ENCODE results near the gene CCDC57. TPM values are rescaled to one million over a fixed set of nuclear protein-coding genes. Genes with fewer than 3 reads are reported as not detected.

The CCDC57 gene
- total and polyA plus RNA-seq, 12 donors, result 7.0 to 34.5 (median 10.7) TPM

DNA sequence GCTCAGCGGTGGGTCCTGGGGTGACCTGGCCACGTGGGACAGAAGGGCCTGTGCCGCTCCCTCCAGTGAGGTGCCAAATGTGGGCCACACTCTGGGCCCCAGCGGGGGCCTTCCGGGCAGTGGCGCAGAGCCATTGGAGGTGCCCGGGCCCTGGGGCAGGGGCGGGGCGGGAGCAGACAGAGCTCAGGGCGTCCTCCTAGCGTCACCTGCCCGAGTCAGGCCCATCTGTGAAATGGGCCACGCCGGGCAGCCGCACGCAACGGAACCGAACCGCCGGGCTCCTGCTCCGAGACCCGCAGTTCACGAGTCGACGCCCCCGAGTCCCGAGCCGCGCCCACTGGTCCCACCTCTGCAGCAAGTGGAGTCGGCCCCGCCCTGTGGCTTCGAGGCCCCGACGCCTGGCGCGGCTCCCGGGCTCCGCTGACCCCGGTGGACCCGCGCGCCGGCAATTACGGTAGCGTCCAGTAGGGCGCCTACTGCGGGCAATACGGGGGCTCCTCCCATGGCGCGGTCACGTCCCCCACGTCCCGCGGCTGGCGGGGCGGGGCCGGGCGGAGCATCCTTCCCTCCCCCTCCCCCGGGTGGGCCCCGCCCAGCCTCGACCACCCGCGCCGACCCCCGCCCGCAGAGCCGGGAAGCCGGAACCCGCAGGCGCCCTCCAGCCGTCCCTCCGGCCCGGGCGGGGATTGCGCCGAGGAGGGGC, 18.1 kb upstream of the CCDC57 start:
- intact Hi-C loops (cut with DNase I), result loop anchor here in 3 of 10 donors (5.0 to 10.0 kb wide), 3 partner anchors 67 to 94 kb away; no protein-coding TSS in a partner anchor
- Histone ChIP-seq H3K9me3 (no peaks in the 10 kb centered on the region), H3K4me1 (peaks cover 16 to 83% (median 52%) of the 10 kb centered on the region in 9 donors), H3K27me3 (no peaks in the 10 kb centered on the region), H3K36me3 (peaks cover 0 to 19% (median 0%) of the 10 kb centered on the region in 9 donors), H3K27ac (peak overlapping the region; percentile 85 to 100 (median 97)), H3K4me3 (peak overlapping the region; percentile 46 to 88 (median 73))
- WGBS, 2 donors, result 6 to 7% methylated on average over 55 to 76 of the region's 76 CpGs
- TF ChIP-seq, protein P1, sequence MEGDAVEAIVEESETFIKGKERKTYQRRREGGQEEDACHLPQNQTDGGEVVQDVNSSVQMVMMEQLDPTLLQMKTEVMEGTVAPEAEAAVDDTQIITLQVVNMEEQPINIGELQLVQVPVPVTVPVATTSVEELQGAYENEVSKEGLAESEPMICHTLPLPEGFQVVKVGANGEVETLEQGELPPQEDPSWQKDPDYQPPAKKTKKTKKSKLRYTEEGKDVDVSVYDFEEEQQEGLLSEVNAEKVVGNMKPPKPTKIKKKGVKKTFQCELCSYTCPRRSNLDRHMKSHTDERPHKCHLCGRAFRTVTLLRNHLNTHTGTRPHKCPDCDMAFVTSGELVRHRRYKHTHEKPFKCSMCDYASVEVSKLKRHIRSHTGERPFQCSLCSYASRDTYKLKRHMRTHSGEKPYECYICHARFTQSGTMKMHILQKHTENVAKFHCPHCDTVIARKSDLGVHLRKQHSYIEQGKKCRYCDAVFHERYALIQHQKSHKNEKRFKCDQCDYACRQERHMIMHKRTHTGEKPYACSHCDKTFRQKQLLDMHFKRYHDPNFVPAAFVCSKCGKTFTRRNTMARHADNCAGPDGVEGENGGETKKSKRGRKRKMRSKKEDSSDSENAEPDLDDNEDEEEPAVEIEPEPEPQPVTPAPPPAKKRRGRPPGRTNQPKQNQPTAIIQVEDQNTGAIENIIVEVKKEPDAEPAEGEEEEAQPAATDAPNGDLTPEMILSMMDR (IDR thresholded peaks at IDR 0.05), result peak; percentile 47 to 77 (median 62)
- DNase-seq (peak; percentile 88 to 92), ATAC-seq (peak; percentile 65 to 77 (median 74))

DNA sequence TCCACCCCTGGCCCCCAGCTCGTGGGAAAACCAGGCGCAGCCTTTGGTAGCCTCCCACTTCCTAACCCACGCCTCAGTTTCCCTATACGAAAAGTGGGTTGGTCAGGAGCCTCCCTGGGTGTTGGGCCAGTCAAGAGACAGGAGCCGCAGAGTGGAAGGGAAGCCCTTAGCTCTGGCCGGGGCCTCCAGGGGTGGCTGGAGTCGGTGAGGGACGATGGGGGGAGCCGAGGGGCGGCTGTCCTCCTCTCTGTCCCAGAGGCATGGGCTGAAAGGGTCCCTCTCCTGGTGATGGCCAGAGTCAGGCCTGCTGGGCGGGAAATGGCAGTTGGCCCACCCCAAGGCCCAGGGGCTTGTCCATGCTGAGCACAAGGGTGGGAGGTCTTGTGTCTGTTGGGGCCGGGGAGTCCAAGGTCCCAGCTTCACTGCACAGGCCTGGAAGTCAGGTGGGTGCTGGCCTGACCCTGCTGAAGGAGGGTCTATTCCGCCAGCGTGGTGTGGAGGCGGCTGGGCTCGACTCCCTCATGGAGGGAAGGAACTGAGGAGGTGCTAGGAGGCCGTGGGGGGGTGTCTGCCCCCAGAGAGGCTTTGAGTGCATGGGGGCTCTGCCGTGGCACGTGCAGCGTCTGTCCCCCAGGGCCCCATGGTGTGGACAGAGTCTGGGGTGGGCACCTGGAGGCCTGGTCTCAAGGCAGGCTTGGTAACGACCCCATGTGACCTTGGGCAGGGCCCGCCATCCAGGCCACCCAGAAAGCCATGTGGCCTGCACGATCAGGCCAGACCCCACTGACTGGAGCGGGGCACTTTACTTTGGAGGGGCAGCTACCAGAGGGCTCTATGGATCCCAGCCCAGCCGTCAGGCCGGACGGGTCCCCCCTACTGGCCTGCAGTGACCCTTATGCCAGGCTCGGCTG, 17.3 kb upstream of the CCDC57 start:
- DNase-seq (no peak), ATAC-seq (peak in 4 of 8 donors; percentile 0 to 2 (median 1))
- Histone ChIP-seq H3K36me3 (peaks cover 0 to 15% (median 0%) of the 10 kb centered on the region in 9 donors), H3K9me3 (no peaks in the 10 kb centered on the region), H3K27ac (peak overlapping the region; percentile 85 to 100 (median 97)), H3K4me3 (peak overlapping the region; percentile 46 to 88 (median 73)), H3K27me3 (no peaks in the 10 kb centered on the region), H3K4me1 (peaks cover 16 to 82% (median 58%) of the 10 kb centered on the region in 9 donors)
- TF ChIP-seq, protein P1 (IDR thresholded peaks at IDR 0.05), result no peak
- intact Hi-C loops (cut with DNase I), result loop anchor here in 3 of 10 donors (5.0 to 10.0 kb wide), 3 partner anchors 67 to 95 kb away; no protein-coding TSS in a partner anchor
- WGBS, 2 donors, result 47 to 48% methylated on average over 28 of the region's 28 CpGs

DNA sequence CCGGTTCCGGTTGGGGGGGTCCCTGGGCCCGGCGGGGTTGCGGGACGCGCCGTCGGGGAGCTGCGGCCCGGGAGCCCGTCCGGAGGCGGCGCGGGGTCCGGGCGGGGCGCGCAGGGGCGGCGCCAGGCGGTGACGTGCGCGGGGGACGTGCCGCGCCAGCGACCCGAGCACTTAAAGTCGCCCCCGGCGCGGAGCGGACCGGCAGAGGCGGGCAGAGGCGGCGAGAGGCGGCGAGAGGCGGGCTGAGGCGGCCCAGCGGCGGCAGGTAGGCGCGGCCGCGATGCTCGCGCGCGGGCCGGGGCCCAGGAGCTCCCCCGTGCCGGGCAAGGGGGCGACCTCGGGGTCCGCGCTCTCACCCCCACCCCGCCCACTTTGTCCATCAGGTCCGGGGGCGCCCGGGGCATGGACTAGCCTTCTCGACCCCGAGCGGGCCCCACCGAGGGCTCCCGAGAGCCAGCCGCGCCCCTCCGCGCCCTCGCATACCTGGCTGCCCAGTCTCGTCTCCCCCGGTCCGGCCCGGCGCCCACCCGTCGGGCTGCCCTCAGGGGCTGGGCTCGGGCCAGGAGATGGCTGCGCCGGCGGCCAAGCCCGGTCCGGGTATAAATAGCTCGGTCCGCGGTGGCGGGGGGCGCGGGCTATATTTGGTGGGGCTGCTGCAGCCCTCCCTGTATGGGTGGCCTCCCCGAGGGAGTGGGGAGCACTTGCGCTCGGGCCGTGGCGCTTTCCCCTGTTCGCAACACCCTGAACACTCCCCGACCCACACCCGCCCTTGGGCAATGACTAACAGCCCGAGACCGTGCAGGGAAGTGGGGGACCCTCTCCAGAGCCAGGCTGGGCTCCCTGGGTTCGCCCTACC, 16.4 kb upstream of the CCDC57 start, which contains the start of gene SLC16A3:
Gene SLC16A3 (plus strand): TSS at position 201 of the 856 bp plus-strand sequence. CDS start 6,967 bp downstream, outside the sequence.
- intact Hi-C loops (cut with DNase I), result no loop called here
- WGBS, 2 donors, result 3 to 4% methylated on average over 68 to 104 of the region's 105 CpGs
- TF ChIP-seq, protein P1 (IDR thresholded peaks at IDR 0.05), result no peak
- Histone ChIP-seq H3K4me3 (peak within 1 kb of the TSS; percentile 35 to 88 (median 70)), H3K4me1 (peaks cover 16 to 77% (median 58%) of the 10 kb centered on the region in 9 donors), H3K9me3 (no peaks in the 10 kb centered on the region), H3K27me3 (no peaks in the 10 kb centered on the region), H3K27ac (peak within 1 kb of the TSS; percentile 85 to 100 (median 97)), H3K36me3 (peaks cover 0 to 8% (median 0%) of the 10 kb centered on the region in 9 donors)
- peak in 4 of 8 donors; percentile 13 to 31 (median 16) for ATAC-seq
- DNase-seq, result peak in 1 of 2 donors; percentile 75

All from heart right ventricle (tissue), 16 donors.